Right lobe of liver (tissue), 6 donors: ENCODE data around the gene VWA8. TPM values are rescaled to one million over a fixed set of nuclear protein-coding genes. Genes with fewer than 3 reads are reported as not detected.
"Not testable (repeated sequence)": the region's sequence is repeated elsewhere in the genome, so short reads cannot be mapped to it uniquely, and the experiment has no call there.

Source experiments
- ATAC-seq, 4 donors: fragments of 200-7000 bp; cut with Tn5 transposase; one replicate each; pipeline ENCODE4 v1.9.1; 2020; ENCODE audit warnings: mild to moderate bottlenecking in 4 of 4, moderate library complexity in 4 of 4
- DNase-seq, 3 donors: peaks; one replicate each; pipeline ENCODE4 v3.0.0-alpha.2; 2020
- H3K27ac ChIP-seq, 3 donors: fragments of 200-600 bp; one replicate each; pipeline ENCODE4 v1.8.0; 2022
- H3K27me3 ChIP-seq, 2 donors: fragments of 200-600 bp; one replicate each; pipeline ENCODE4 v1.8.0; 2022
- H3K36me3 ChIP-seq, 4 donors: fragments of 200-600 bp; sonication (generic) in 1 of 4; one replicate each; pipeline versions ENCODE4 v1.5.1 to v1.8.0; 2017 to 2022; ENCODE audit warnings: control low read depth in 1 of 4
- H3K4me1 ChIP-seq, 4 donors: fragments of 200-600 bp; sonication (generic) in 1 of 4; one replicate each; pipeline versions ENCODE4 v1.5.1 to v1.8.0; 2017 to 2022; ENCODE audit warnings: control low read depth in 1 of 4
- H3K4me3 ChIP-seq, 3 donors: fragments of 200-600 bp; one replicate each; pipeline ENCODE4 v1.8.0; 2022
- H3K9me3 ChIP-seq, 4 donors: fragments of 200-600 bp; sonication (generic) in 1 of 4; one replicate each; pipeline versions ENCODE4 v1.5.1 to v1.8.0; 2017 to 2022; ENCODE audit warnings: control low read depth in 1 of 4
- POLR2A ChIP-seq: fragments of 450-650 bp; IDR thresholded peaks from one replicate; pipeline ENCODE4 v1.6.1; 2017; ENCODE audit warnings: antibody characterized with exemption, mild to moderate bottlenecking
- WGBS: methylation state at CpG from one replicate; pipeline ENCODE4 v1.1.6; 2018; ENCODE audit warnings: low coverage, low lambda C conversion rate; ENCODE audit not compliant: insufficient coverage; ENCODE audit errors: missing lambda C conversion rate; 5-methylcytosine and 5-hydroxymethylcytosine counted together
- intact Hi-C, 2 donors: fragments of 100-400 bp; cut with DNase I; formaldehyde crosslinking; loops; one replicate each; pipeline versions ENCODE4 v1.11.2 to v1.14.1; 2022
- total RNA-seq, 6 experiments: library from RNA; depleted of rRNA in 2 of 6; stranded (reverse); fragments of >200 nt in 2 of 6; fragmentation: NEBNext Ultra II Directional in 3 of 6; extraction: Animal tissue kit (Norgen Biotek cat#: 25700) in 3 of 6; gene quantifications; one replicate each; pipeline versions ENCODE4 v1.1.0 to v1.2.4, GENCODE V29; 2016 to 2023
- TF ChIP-seq, protein P1 (sequence below), 4 donors: fragments of 200-600 bp in 3 of 4; fragments of 450-650 bp in 1 of 4; IDR thresholded peaks; one replicate each; pipeline versions ENCODE4 v1.5.1 to v1.8.0; 2016 to 2022; ENCODE audit warnings: antibody characterized with exemption in 4 of 4, mild to moderate bottlenecking in 2 of 4
- donor health status: DM: no; HTN: yes; CAD: no.
- donor health status: DM: no; HTN: no; CAD: no.
- donor health status: DM: no; HTN: no; CAD: no.
- donor health status: DM: no; HTN: yes; CAD: no.
- donor health status: DM: no; HTN: yes; CAD: no.

The VWA8 gene
- total RNA-seq, 6 experiments from 2014 or later = 19.4 to 33.8 (median 30.8) TPM

DNA sequence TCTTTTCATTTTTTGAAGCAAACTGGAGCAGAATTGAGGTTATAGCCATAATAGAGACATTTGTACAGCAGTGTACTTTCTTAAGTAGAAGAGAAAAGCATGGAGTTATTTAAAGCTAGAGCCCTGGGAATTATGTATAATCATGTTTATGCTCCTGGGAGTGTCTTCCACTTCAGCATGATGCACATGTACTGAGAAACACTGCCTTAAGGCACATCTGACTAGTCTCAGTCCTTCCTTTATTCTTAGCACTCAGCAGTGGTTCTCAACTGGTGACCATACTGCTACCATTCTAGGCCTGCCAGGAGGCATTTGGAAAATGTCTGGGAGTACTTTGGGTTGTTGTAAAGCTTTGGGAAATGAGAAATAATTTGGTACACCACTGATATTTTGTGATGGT lies 45.8 kb downstream of the VWA8 start:
- no peaks in the 10 kb centered on the region for H3K9me3 ChIP-seq
- H3K4me1 ChIP-seq = no peaks in the 10 kb centered on the region
- no peaks in the 10 kb centered on the region for H3K27me3 ChIP-seq
- no peak overlapping the region for H3K4me3 ChIP-seq
- H3K27ac ChIP-seq = no peak overlapping the region
- intact Hi-C loops = no loop called here
- no peaks in the 10 kb centered on the region for H3K36me3 ChIP-seq
- TF ChIP-seq POLR2A = no peak
- TF ChIP-seq, protein P1, sequence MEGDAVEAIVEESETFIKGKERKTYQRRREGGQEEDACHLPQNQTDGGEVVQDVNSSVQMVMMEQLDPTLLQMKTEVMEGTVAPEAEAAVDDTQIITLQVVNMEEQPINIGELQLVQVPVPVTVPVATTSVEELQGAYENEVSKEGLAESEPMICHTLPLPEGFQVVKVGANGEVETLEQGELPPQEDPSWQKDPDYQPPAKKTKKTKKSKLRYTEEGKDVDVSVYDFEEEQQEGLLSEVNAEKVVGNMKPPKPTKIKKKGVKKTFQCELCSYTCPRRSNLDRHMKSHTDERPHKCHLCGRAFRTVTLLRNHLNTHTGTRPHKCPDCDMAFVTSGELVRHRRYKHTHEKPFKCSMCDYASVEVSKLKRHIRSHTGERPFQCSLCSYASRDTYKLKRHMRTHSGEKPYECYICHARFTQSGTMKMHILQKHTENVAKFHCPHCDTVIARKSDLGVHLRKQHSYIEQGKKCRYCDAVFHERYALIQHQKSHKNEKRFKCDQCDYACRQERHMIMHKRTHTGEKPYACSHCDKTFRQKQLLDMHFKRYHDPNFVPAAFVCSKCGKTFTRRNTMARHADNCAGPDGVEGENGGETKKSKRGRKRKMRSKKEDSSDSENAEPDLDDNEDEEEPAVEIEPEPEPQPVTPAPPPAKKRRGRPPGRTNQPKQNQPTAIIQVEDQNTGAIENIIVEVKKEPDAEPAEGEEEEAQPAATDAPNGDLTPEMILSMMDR (IDR thresholded peaks at IDR 0.05) = no peak
- DNase-seq (no peak), ATAC-seq (no peak)

DNA sequence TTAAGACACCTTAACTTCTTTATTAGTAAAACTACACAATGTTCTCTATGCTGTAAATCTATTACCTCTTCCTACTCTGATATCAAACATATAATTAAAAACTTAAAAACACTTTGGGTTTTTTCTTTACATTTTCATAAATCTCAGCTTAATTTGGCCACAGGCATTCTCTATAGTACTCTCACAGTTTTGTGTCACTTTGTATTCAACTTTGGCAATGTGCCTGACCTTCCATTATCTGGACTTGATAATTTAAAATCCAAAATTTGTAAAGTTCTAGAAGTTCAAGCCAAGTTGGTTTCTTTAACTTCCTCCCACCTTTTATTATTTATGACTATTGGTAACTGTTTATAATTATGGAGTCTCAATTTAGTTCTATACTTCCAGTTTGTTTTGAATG lies 46.4 kb downstream of the VWA8 start:
- Histone ChIP-seq H3K9me3 (no peaks in the 10 kb centered on the region), H3K27me3 (no peaks in the 10 kb centered on the region), H3K36me3 (peaks cover 0 to 3% (median 0%) of the 10 kb centered on the region in 4 donors), H3K27ac (no peak overlapping the region), H3K4me1 (no peaks in the 10 kb centered on the region), H3K4me3 (no peak overlapping the region)
- DNase-seq (no peak), ATAC-seq (no peak)
- intact Hi-C loops = no loop called here
- no peak for TF ChIP-seq POLR2A
- TF ChIP-seq, protein P1 (IDR thresholded peaks at IDR 0.05) = no peak

DNA sequence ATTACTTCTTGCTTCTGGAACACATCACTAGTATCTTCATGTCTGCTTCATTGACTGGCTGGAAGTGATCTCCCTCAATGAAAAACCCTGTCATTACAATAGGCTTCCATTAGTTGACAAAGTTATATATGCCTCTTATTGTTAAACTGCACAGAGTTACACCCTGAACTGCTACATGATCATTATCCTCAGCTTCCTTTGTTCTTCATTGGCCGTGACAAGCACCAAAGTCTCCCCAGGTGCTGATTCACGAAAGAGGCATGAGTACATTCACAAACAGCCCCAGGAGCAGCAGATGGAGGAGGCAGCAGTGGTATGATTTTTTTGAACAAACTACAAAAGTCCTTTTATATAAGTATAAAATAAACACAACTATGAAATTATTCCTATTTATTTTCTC lies 51.4 kb downstream of the VWA8 start:
- no peaks in the 10 kb centered on the region for H3K27me3 ChIP-seq
- H3K36me3 ChIP-seq = peaks cover 0 to 33% (median 2%) of the 10 kb centered on the region in 4 donors
- TF ChIP-seq POLR2A = no peak
- TF ChIP-seq, protein P1 (IDR thresholded peaks at IDR 0.05) = no peak
- no peaks in the 10 kb centered on the region for H3K9me3 ChIP-seq
- 94% methylated on average over 2 of the region's 2 CpGs for WGBS
- no peak overlapping the region for H3K4me3 ChIP-seq
- no peak for DNase-seq
- H3K27ac ChIP-seq = no peak overlapping the region
- no peak for ATAC-seq
- intact Hi-C loops = no loop called here
- no peaks in the 10 kb centered on the region for H3K4me1 ChIP-seq

DNA sequence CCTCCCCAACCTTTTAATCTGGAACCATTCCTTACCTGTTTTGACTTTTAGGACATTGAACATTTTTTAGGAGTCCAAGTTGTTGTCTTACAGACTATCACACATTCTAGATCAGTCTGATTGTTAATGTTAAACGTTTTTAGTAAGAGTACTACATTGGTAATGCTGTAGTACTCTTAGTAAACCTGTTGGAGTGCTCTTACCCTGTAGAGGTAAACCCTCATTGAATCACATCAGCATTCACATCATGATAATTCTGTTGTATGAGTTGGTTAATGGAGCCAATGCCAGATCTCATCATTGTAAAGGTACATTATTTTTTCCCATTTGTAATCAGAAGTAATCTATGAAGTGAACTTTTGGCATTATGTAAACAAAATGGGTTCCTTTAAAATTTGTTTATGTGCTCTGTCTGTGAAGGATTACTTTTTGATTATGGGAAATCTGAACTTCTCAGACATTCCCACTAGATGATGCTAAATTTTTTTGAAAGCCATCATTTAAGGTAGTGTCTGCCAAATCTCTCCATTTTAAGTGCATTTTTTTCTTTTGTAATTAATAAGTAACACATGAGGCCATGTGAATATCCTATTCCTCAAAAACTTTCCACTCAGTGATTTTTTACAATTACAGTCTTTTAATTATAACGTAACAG lies 55.2 kb downstream of the VWA8 start:
- Histone ChIP-seq H3K36me3 (peaks cover 0 to 43% (median 2%) of the 10 kb centered on the region in 4 donors), H3K4me1 (peaks cover 0 to 5% (median 0%) of the 10 kb centered on the region in 4 donors), H3K27ac (no peak overlapping the region), H3K27me3 (no peaks in the 10 kb centered on the region), H3K4me3 (no peak overlapping the region), H3K9me3 (no peaks in the 10 kb centered on the region)
- no peak for DNase-seq
- WGBS = 47% methylated on average over 2 of the region's 2 CpGs
- ATAC-seq = peak; percentile 88 to 96 (median 93)
- intact Hi-C loops = no loop called here
- TF ChIP-seq, protein P1 (IDR thresholded peaks at IDR 0.05) = peak; percentile 46 to 72 (median 54)
- TF ChIP-seq POLR2A = no peak

DNA sequence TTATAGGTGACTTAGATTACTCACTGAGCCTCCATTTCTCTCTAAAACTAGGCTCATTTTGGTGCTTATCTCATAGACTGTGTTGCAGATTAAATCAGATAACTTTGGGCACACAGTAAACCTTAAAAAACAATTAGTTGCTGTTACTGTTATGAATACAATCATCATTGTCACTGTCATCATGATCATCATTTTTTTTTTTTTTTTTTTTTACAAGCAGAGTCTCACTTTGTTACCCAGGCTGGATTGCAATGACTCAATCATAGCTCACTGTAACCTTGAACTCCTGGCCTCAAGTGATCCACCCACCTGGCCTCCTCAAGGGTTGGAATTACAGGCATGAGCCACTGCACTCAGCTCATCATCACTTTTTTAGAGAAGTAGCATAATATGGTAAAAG lies 60.0 kb downstream of the VWA8 start:
- Histone ChIP-seq H3K9me3 (no peaks in the 10 kb centered on the region), H3K27me3 (no peaks in the 10 kb centered on the region), H3K4me1 (peaks cover 0 to 5% (median 0%) of the 10 kb centered on the region in 4 donors), H3K36me3 (peaks cover 0 to 10% (median 0%) of the 10 kb centered on the region in 4 donors), H3K27ac (no peak overlapping the region), H3K4me3 (no peak overlapping the region)
- intact Hi-C loops = no loop called here
- peak in 2 of 4 donors; percentile 36 to 79 for ATAC-seq
- no peak for DNase-seq
- no peak for TF ChIP-seq POLR2A
- TF ChIP-seq, protein P1 (IDR thresholded peaks at IDR 0.05) = no peak

DNA sequence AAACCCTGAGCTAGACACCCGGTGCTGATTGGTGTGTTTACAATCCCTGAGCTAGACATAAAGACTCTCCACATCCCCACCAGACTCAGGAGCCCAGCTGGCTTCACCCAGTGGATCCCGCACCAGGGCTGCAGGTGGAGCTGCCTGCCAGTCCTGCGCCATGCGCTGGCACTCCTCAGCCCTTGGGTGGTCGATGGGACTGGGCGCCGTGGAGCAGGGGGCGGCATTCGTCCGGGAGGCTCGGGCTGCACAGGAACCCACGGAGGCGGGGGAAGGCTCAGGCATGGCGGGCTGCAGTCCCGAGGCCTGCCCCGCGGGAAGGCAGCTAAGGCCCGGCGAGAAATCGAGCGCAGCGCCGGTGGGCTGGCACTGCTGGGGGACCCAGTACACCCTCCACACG lies 62.5 kb downstream of the VWA8 start:
- H3K36me3 ChIP-seq, ATAC-seq, H3K27ac ChIP-seq, H3K9me3 ChIP-seq, H3K27me3 ChIP-seq, H3K4me1 ChIP-seq, DNase-seq, H3K4me3 ChIP-seq, intact Hi-C loops: not testable (repeated sequence)
- 80% methylated on average over 1 of the region's 24 CpGs for WGBS
